ENCODE results near the gene GNG7. TPM values are rescaled to one million over a fixed set of nuclear protein-coding genes. Genes with fewer than 3 reads are reported as not detected.

Gene GNG7
- total RNA-seq, 1 experiment from 2014 or later = 7.7 TPM

GRCh38 chr19:2468596-2468995 lies 233.9 kb downstream of the GNG7 start:
- Histone ChIP-seq H4K20me1 (ENCODE audit: control insufficient read depth, insufficient read depth, insufficient read length) (no peaks in the 10 kb centered on the region), H3K4me1 (ENCODE audit: insufficient read depth, low read length) (no peaks in the 10 kb centered on the region; the same call in 1 of the 2 replicates), H3K23ac (ENCODE audit: insufficient read length, low read depth, low read length) (no peak overlapping the region), H3K27ac (ENCODE audit: insufficient read length, low read depth, low read length) (no peak overlapping the region), H3K23me2 (ENCODE audit: insufficient read length, low read depth, low read length, poor library complexity, severe bottlenecking) (no peaks in the 10 kb centered on the region), H3K9me3 (ENCODE audit: control insufficient read depth, low read depth, low read length) (no peaks in the 10 kb centered on the region), H3K18ac (ENCODE audit: insufficient read length, low read depth, low read length) (no peak overlapping the region), H3K4ac (ENCODE audit: low read depth, low read length) (no peak overlapping the region), H2BK20ac (ENCODE audit: low read depth, low read length, poor library complexity, severe bottlenecking) (no peak overlapping the region), H3K27me3 (ENCODE audit: insufficient read depth, low read length) (no peaks in the 10 kb centered on the region), H2AFZ (ENCODE audit: low read length) (no peak overlapping the region), H2BK15ac (ENCODE audit: low read depth, low read length) (no peak overlapping the region), H4K8ac (replicated peaks; ENCODE audit: insufficient read length, low read depth, low read length) (no peak overlapping the region), H3K4me2 (ENCODE audit: insufficient read depth, insufficient read length, low read length) (no peak overlapping the region), H3K9ac (ENCODE audit: extremely low read depth, insufficient read length, low read length) (no peak overlapping the region), H2AK5ac (ENCODE audit: insufficient read length, low read length) (no peak overlapping the region), H4K91ac (ENCODE audit: insufficient read length, low read depth, low read length) (no peak overlapping the region), H3K79me1 (ENCODE audit: insufficient read depth, low read depth, low read length, poor library complexity, severe bottlenecking) (no peaks in the 10 kb centered on the region), H3K79me2 (ENCODE audit: insufficient read depth, low read length) (no peaks in the 10 kb centered on the region), H3T11ph (ENCODE audit: low read length) (no peak overlapping the region), H3K56ac (ENCODE audit: insufficient read length, low read depth, low read length) (no peak overlapping the region), H2BK5ac (ENCODE audit: insufficient read length, low read length) (no peak overlapping the region), H2BK120ac (ENCODE audit: low read depth, low read length, poor library complexity, severe bottlenecking) (no peak overlapping the region), H4K5ac (ENCODE audit: insufficient read length, low read depth, low read length) (no peak overlapping the region), H2BK12ac (ENCODE audit: insufficient read length, low read depth, low read length) (no peak overlapping the region), H3K14ac (ENCODE audit: insufficient read depth, low read length) (no peak overlapping the region)
- no peak overlapping the region for H3K4me3 Mint-ChIP-seq
- TF ChIP-seq CTCF (conservative IDR thresholded peaks at IDR 0.05) = no peak
- H3K4me1 Mint-ChIP-seq = peaks cover 10 to 13% of the 10 kb centered on the region in 2 experiments
- no peak for DNase-seq
- H3K36me3 Mint-ChIP-seq (ENCODE audit: insufficient read depth in 1 of 3, low read depth in 3 of 3) = no peaks in the 10 kb centered on the region
- H3K27ac Mint-ChIP-seq = no peak overlapping the region
- no peaks in the 10 kb centered on the region for H3K9me3 Mint-ChIP-seq
- no CpG with 5 or more reads among the region's 12 CpGs for WGBS (ENCODE audit: extremely low coverage, insufficient read length, low lambda C conversion rate)
- peaks cover 2% of the 10 kb centered on the region for H3K27me3 Mint-ChIP-seq (ENCODE audit: low read depth)
